Pons (tissue), 1 donor: ENCODE measurements around the gene ACOX3.
"Not testable (repeated sequence)": the region's sequence is repeated elsewhere in the genome, so short reads cannot be mapped to it uniquely, and the experiment has no call there.

Experiments
- DNase-seq: peaks from one replicate; pipeline ENCODE4 v3.0.0-alpha.2; 2016; ENCODE audit warnings: low spot score

The ACOX3 gene

GRCh38 chr4:8387194-8387593 is 53.3 kb downstream of the ACOX3 start:
- DNase-seq, result no peak

DNA sequence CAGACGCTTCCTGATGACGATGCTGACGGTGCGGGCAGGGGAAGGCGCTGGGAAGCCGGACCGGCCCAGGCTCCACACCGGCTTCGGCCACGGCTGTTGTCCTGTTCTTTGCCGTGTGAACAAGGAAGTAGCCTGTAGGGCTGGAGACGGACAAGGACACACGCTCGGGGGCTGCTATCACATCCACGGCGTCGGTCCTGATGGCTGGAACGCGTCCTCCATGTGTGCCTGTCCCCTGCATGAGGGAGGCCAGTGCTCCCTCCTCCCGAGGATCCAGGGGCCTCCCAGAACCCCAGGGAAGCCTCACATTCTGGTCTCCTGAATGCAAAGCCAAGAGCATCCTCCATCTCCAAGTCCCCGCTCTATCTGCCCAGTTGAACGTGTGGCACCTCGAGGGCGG is 53.8 kb downstream of the ACOX3 start:
- DNase-seq, result no peak

- not testable (repeated sequence) for DNase-seq
These were observed 54.4 kb downstream of the ACOX3 start for GRCh38 chr4:8386131-8386530.

DNA sequence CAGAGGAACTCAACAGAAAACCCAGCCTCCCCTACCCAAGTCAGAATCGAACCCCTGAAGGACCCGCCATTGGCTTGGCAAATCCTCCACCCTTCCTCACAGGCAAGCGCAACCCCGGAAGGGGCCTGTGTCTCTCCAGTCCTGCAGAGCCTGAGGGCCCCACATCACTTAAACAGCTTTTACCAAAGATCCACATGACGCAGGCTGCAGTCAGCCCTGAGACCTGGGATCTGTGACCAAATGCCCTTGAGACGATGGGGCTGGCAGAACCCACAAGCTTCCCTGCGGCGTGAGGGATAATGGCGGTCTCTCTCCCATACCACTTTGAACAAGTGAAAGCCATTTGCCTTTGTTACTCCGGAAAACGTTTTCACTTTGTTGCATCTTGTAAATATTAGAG is 54.9 kb downstream of the ACOX3 start:
- no peak for DNase-seq

- DNase-seq, result no peak
These were observed 55.4 kb downstream of the ACOX3 start for GRCh38 chr4:8385106-8385505.

GRCh38 chr4:8384397-8385060 is 56.0 kb downstream of the ACOX3 start:
- no peak for DNase-seq

GRCh38 chr4:8383451-8384160 is 56.9 kb downstream of the ACOX3 start:
- no peak for DNase-seq

GRCh38 chr4:8383016-8383415 is 57.5 kb downstream of the ACOX3 start:
- DNase-seq, result no peak

GRCh38 chr4:8381814-8382581 is 58.5 kb downstream of the ACOX3 start:
- no peak for DNase-seq

DNA sequence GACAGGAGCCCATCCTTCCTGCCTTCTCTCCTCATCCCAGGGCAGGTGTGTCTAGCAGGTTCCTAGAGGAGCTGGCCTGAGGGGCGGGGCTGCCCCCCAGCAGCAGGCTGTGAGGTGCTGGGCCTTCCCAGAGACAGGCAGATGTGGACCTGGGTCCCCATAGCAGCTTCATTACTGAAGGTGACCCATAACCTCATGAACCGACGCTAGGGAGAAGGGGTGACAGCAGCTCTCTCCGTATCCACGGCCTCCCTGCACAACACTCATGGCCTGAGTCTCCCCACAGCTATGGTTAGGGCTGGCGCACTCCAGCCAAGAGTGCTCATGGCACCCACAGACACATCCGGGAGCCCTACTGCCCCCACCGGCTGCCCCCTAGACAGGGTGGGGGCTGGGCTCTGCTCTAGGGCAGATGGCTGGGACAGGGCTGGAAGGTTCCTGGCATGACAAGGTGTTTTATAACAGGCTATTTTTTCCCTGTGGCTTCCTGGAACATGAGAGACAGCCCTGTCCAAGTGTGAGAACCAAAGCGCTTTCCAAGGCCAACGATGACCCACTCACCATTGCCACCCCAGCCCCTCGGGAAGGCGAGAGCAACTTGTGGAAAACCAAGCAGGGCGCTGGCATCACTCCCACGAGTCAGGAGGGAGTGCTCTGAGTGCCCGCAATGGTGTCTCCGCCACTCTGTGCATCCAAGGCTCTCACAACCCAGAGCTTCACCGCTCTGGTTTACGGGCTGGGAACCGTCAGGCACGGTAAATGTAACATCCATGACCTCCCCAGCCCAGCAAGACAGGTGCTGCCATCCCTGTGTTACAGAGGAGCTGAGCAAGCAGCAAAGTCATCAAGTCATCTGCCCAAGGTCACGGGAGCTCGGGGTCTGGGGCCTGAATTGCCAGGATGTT is 59.8 kb downstream of the ACOX3 start:
- DNase-seq, result no peak

- no peak for DNase-seq
These were observed 60.8 kb downstream of the ACOX3 start for GRCh38 chr4:8379771-8380170.

- no peak for DNase-seq
These were observed 61.2 kb downstream of the ACOX3 start for GRCh38 chr4:8379281-8379680.

GRCh38 chr4:8378776-8379175 is 61.7 kb downstream of the ACOX3 start:
- DNase-seq, result no peak

GRCh38 chr4:8378101-8378724 is 62.3 kb downstream of the ACOX3 start:
- DNase-seq, result no peak

GRCh38 chr4:8377103-8378075 is 63.1 kb downstream of the ACOX3 start:
- DNase-seq, result no peak

GRCh38 chr4:8376361-8377102 is 64.0 kb downstream of the ACOX3 start:
- DNase-seq, result no peak

DNA sequence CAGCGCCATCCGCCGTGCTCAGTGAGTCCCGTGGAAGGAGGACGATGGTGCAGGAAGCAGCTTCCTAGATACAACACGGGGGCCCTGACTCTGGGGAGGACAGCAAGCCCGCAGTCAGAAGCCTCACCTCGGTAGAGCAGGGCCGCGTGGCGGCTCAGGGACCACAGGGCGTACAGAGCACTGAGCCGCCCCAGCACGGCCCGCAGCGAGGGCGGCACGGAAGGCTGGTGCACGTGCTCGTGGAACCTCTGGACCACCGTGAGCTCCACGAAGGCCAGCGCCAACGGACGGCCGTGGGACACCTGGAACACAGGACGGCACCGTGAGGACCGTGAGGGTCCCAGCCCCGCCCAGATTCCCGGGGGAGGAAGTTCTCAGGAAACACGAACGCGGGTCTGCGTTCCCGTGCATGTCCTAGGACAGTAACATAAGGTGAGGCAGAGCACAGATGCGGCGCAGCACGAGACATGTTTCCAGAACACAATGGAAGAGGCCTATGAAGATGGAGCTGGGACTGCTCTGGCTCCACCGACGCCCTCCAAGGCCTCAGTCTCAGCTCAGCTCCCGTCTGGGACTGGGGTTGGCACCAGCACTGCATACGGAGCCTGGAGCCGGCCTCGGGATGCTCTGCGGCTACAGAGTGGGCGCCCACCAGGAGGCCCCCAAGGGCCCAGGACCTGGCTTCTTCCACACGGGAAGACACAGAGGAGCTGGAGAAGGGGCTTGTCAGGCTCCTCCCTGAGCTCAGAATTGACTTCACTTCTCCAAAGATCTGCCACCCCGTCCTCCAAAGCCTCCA is 65.5 kb downstream of the ACOX3 start:
- no peak for DNase-seq

DNA sequence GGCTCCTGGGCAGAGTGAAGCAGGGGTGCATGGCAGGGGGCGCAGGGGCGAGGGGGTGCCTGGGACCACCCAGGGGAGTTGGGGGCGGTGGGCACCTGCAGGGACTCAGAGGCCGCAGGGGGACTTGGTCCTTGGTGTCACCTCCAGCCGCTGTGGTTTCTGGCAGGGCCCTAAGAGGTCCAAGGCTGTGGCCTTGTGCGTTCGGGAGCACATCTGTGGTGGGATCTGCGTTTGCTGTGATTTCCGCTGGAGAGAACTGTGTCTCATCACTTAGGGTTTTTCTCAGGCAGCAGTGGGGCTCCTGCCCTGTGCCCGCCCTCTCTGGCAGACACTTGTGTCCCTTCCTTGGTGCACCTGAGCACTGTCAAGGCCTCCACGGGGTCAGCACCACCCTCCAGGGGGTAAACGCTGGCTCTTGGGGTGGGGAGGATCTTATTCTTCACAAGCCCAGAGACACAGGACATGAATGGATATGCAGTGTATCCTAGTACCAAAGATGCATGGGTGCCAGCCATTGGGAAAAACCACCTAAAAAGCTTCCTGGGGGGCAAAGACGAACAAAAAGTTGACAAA is 66.5 kb downstream of the ACOX3 start:
- DNase-seq, result no peak
